Pons (tissue), 1 donor: ENCODE data around the gene TESK1.
A peak's percentile ranks its signal among the peaks of the same experiment; 100 is the strongest.
"Not testable (repeated sequence)": the region's sequence is repeated elsewhere in the genome, so short reads cannot be mapped to it uniquely, and the experiment has no call there.

Source experiments
- DNase-seq: peaks from one replicate; pipeline ENCODE4 v3.0.0-alpha.2; 2016; ENCODE audit warnings: low spot score

TESK1 gene

GRCh38 chr9:35579659-35580227 lies 25.3 kb upstream of the TESK1 start:
- DNase-seq, result not testable (repeated sequence)

DNA sequence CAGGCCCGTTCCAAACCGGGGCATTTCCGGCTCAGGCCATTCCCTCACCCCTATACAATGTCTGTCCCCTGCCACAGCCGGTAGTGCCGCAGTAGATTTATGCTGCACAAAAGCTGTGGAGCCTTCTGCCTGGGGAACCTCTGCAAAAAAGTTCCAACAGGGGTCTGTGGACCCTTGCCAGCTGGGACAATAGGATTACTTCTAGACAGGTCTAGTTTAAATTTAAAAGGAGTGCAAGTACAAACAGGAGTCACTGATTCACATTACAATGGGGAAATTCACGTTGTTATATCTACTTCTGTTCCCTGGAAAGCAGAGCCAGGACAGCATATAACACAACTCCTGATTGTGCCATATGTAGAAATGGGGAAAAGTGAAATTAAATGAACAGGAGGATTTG lies 21.5 kb upstream of the TESK1 start:
- DNase-seq, result not testable (repeated sequence)

DNA sequence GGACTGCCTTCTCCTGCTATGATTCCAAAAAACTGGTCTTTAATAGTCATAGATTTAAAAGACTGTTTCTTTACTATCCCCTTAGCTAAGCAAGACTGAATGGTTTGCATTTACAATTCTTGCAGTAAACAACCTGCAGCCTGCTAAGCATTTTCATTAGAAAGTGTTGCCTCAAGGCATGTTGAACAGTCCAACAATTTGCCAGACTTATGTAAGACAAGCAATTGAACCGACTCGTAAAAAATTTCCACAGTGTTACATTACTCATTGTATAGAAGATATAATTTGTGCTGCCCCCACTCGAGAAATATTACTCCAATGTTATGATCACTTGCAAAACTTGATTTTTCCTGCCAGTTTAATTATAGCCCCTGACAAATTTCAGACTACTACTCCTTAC lies 20.4 kb upstream of the TESK1 start:
- not testable (repeated sequence) for DNase-seq

DNA sequence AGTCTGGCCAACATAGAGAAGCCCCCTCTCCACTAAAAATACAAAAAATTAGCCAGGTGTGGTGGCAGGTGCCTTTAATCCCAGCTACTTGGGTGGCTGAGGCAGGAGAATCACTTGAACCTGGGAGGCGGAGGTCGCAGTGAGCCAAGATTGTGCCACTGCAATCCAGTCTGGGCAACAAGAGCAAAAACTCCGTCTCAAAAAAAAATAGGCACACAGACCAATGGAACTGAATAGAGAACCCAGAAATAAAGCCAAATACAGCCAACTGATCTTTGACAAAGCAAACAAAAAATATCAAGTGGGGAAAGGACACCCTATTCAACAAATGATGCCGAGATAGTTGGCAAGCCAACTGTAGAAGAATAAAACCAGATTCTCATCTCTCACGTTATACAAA lies 16.6 kb upstream of the TESK1 start:
- DNase-seq, result not testable (repeated sequence)

GRCh38 chr9:35593581-35593980 lies 11.5 kb upstream of the TESK1 start:
- DNase-seq, result no peak

- DNase-seq, result no peak
Observed at GRCh38 chr9:35594471-35594870, 10.6 kb upstream of the TESK1 start.

DNA sequence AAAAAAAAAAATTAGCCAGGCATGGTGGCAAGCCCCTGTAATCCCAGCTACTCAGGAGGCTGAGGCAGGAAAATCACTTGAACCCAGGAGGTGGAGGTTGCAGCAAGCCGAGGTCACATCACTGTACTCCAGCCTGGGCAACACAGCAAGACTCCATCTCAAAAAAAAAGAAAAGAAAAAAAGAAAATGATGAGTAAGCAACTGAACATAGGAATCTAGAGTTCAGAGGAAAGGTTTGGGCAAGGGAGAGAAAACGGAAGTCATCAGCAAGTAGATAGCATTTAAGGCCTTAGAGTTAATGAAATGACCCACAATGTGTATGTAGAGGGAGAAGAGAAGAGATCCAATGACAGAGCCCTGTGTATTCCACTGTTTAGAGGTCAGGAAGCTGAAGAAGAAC lies 8.2 kb upstream of the TESK1 start:
- not testable (repeated sequence) for DNase-seq

DNA sequence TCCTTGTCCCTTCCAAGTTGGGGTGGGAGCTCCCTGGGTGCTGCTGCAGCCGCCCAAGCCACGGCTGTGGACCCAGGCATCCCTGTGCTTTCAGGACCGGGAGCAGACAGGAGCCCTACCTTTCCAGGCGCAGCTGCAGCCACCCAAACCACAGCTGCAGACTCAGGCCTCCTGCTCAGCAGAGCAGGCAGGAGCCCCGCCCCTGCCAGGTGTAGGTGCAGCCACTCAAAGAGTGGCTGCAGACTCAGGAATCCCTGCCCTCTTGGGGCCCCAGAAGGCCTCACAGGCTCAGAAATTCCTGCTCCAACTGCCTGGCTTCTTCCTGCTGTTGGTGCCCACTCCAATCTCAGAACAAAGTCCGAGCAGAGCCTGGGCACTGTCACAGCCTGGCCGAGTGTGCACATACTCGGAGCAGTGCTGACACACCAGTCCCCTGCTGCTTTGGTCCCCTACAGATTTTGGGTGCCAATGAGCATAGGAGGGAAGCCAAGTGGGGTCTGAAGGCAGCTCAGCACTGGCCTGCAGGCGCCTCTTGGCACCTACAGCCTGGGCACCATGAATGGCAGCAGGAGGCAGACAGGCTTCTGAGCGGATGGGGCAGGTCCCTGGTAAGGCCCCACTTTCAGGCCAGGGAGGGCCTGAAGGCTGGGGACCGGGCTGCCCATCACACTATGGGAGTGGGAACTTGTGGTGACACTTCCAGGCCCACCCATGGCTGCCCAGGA lies 6.0 kb upstream of the TESK1 start:
- DNase-seq, result no peak

- no peak for DNase-seq
Observed at GRCh38 chr9:35599763-35600604, 5.1 kb upstream of the TESK1 start.

DNA sequence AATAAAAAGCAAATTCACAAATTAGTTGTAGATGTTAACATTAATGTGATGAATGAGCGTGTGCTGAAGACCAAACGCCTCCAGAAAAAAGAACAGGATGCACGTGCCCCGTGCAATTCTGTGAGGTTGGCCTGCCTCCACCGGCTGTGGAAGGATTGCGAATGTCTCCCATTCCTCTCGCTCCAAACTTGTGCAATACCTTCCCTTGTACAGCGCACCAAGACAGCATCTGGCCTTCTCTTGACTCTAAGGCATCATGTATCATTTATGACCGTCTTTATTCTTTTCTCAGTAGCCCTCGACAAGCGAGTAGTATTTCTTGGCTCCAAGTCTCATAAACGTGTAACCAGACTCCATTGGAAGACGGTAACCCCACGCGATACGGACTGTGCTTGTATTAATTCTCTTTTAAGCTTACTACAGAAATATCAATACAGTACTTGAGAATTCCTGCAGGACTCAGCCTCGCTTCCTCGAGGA lies 1.5 kb upstream of the TESK1 start:
- no peak for DNase-seq

GRCh38 chr9:35603986-35604577 lies 980 bp upstream of the TESK1 start:
- peak; percentile 99 for DNase-seq

- DNase-seq, result no peak
Observed at GRCh38 chr9:35605351-35606137, 482 bp downstream of the TESK1 start.

DNA sequence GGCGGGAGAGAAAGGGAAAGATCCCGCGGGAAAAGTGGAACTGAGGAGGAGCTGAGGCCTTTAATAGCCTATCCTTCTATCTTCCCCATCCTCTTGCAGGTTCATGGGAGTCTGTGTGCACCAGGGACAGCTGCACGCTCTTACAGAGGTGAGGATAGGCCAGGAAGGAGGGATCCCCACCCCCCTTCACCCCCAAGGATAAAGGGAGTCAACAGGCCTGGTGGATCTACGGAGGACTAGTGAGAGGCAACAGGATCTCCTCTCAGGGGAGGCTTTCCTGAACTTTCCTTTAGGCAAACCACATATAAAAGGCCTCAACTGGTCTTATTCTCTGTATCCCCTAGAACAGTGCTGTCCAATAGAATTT lies 1.1 kb downstream of the TESK1 start:
- no peak for DNase-seq

- no peak for DNase-seq
Observed at GRCh38 chr9:35606726-35607125, 1.7 kb downstream of the TESK1 start.

DNA sequence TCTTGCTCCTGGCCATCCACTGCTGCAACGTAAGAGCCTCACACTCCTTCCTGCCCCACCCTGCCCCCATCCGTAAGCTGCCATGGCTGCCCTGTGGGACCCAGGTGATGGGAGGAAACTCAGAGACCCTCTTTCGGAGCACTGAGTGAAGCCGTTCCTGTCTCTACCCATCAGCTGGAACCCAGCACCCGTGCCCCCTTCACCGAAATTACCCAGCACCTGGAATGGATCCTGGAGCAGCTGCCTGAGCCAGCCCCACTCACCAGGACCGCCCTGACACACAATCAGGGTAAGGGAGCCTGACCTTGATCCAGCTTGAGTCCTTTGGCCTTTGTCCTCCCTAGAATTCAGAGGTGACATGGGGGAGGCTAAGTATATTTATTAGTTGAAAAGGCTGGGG lies 3.2 kb downstream of the TESK1 start:
- no peak for DNase-seq

GRCh38 chr9:35609001-35609819 lies 4.1 kb downstream of the TESK1 start:
- no peak for DNase-seq

DNA sequence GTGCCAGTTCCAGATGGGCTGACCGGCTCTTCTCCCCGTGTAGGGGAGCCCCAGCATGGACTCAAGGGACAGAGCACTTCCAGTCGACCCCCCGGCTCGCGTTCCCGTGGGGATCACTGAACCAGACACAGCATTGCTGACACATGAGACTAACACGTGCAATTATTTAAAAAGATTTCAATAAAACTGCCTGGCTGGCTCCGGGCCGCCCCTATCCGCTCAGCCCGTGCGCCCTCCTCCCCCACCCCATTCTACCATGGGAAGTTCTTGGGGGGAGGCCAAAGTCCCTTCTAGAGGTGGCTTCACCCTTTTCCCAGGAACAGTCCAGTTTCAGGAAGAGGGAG lies 4.7 kb downstream of the TESK1 start:
- DNase-seq, result no peak

DNA sequence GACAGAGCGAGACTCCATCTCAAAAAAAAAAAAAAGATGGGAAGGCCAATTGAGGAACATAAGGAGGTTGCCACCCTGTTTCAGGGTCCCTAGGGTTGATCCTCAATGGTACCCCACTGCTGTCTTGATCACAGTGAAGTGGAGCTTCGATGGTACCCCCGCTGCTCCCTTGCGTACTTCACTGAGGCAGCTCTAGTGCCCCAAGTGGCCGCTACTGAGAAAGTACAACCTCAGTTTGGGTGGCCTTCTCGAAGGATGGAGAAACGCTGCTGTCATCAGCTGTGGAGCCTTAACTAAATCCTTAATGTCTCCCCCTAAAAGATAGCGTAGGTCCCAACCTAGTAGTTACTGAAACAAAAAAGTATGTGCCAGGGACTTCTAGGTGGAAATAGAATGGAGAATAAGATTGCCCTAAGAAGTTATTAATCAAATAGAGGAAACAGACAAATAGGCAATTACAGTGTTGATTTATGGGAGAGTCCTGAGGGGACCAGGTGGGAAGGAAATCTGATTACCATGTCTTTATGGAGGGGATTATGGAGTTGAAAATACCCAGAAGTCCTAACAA lies 6.3 kb downstream of the TESK1 start:
- DNase-seq, result peak; percentile 66

DNA sequence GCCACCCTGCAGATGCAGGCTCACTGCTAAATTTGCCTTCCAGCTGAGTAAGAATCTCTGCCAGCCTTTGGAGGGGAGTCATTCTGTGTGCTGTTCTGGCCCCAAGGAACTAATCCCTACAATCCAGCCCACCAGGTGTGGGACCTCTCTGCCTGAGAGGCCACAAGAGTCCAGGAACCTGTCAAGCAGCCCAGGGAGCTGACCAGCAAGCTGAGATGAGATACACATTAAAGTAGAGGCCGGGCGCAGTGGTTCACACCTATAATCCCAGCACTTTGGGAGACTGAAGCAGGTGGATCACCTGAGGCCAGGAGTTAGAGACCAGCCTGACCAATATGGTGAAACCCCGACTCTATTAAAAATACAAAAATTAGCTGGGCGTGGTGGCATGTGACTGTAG lies 7.0 kb downstream of the TESK1 start:
- DNase-seq, result not testable (repeated sequence)

DNA sequence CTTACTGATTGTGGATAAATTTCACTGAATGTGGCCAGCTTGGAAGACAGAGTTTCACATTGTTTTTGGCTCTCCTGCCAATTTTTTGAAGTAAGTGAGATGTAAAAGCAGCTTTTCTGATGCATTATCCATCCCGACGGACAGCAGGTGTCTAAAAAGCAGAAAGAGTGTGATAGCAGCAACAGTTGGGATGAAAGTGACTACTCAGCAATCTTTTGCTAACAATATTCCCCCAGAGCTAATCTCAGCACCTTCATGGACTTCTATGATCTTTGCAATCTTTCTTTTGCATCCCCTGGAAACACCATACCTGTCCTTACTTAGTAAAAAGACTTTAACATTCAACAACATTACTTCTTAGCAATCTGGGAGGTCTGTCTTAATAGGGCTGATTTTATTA lies 7.8 kb downstream of the TESK1 start:
- no peak for DNase-seq
